ENCODE results near the gene EXOC7.

EXOC7 gene

GRCh38 chr17:76137351-76138233 lies 34.0 kb upstream of the EXOC7 start:
- H3K4me1 ChIP-seq (ENCODE audit: control insufficient read depth, insufficient read depth, low read length, poor library complexity, severe bottlenecking), result peaks cover 36% of the 10 kb centered on the region
- 14 to 15% methylated on average over 42 to 46 of the region's 54 CpGs for WGBS, 2 experiments (ENCODE audit: insufficient coverage in 2 of 2)
- H3K9me3 ChIP-seq (ENCODE audit: control insufficient read depth, low read length), result no peaks in the 10 kb centered on the region
- peak overlapping the region; percentile 5 for H3K4me3 ChIP-seq (ENCODE audit: extremely low read depth, insufficient read depth, low read length, poor library complexity, severe bottlenecking)
- H3K36me3 ChIP-seq (ENCODE audit: control insufficient read depth, insufficient read depth, low read length), result no peaks in the 10 kb centered on the region
- H3K27ac ChIP-seq (ENCODE audit: low read depth, low read length, severe bottlenecking), result peak overlapping the region; percentile 23

DNA sequence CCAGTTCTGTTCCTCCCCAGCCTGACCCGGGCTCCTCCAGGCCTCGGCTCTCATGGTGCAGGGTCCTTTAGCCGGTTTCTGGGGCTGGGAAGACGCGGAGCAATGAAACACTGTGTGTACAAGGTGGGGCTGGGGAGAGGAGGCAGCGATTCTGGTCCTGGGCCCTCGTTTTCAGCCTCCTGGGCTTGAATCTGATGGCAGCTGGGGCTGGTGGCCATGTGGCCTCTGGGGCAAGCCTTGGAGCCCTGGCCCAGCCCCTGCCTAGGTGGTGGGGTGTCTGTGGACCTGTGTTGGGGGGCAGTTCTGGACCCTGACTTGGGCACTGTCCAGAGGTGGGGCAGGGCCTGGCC lies 33.4 kb upstream of the EXOC7 start:
- H3K36me3 ChIP-seq (ENCODE audit: control insufficient read depth, insufficient read depth, low read length), result no peaks in the 10 kb centered on the region
- peaks cover 32% of the 10 kb centered on the region for H3K4me1 ChIP-seq (ENCODE audit: control insufficient read depth, insufficient read depth, low read length, poor library complexity, severe bottlenecking)
- H3K27ac ChIP-seq (ENCODE audit: low read depth, low read length, severe bottlenecking), result no peak overlapping the region
- no peak overlapping the region for H3K4me3 ChIP-seq (ENCODE audit: extremely low read depth, insufficient read depth, low read length, poor library complexity, severe bottlenecking)
- WGBS, 2 experiments (ENCODE audit: insufficient coverage in 2 of 2), result 9 to 10% methylated on average over 5 to 7 of the region's 7 CpGs
- no peaks in the 10 kb centered on the region for H3K9me3 ChIP-seq (ENCODE audit: control insufficient read depth, low read length)

DNA sequence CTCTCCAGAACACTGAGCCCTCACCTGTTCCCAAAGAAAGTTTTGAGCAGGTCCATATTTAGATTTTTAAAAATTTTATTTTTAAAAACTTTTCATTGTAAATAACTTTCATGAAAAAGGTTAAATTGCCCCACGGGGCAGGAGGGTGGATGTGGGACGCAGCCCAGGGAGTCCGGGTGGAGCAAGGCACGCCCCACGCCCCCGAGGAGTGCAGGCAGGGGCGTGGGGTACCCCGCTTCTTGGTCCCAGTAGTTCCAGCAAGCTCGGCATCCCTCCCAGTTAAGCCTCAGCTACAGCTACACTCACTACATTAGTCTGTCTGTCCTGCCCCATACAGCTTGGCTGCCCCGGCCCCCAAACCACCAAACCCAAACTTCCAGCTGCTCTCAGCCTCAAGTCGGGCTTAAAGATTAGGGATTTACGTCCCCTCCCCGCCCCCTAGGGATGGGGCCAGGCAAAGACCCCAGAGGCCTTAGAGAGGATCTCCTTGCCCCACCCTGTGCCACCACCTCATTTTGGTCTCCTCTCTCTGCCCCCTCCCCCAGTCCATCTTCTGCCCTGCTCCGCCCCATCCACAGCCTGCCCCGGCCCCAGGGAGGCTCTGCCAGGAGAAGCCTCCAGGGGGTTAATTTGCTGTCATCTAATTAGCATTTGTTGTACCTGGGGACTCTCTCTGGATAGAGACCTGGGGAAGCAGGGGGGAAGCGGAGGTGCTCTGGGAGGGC lies 32.9 kb upstream of the EXOC7 start:
- Histone ChIP-seq H3K9me3 (ENCODE audit: control insufficient read depth, low read length) (no peaks in the 10 kb centered on the region), H3K27ac (ENCODE audit: low read depth, low read length, severe bottlenecking) (no peak overlapping the region), H3K4me1 (ENCODE audit: control insufficient read depth, insufficient read depth, low read length, poor library complexity, severe bottlenecking) (peaks cover 28% of the 10 kb centered on the region), H3K4me3 (ENCODE audit: extremely low read depth, insufficient read depth, low read length, poor library complexity, severe bottlenecking) (no peak overlapping the region), H3K36me3 (ENCODE audit: control insufficient read depth, insufficient read depth, low read length) (no peaks in the 10 kb centered on the region)
- WGBS, 2 experiments (ENCODE audit: insufficient coverage in 2 of 2), result 36 to 41% methylated on average over 8 to 11 of the region's 16 CpGs

DNA sequence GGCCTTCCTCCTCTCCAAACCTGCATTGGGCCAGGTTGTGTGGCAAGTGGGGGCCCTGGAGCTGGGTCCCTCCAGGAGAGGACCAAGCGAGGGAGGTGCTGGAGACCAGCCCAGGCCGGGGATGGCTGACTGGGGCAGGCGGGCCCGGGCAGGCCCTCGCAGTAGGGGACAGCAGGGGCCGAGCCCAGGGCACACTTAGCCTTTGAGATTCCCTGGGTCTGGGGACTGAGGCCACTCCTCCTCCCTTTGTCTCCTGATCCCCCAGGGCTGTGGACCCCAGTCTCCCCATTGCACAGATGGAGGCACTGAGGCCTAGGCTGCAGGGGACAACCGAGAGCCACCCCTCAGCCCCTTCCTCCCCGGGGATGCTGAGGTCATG lies 32.2 kb upstream of the EXOC7 start:
- peaks cover 28% of the 10 kb centered on the region for H3K4me1 ChIP-seq (ENCODE audit: control insufficient read depth, insufficient read depth, low read length, poor library complexity, severe bottlenecking)
- 14 to 18% methylated on average over 4 to 6 of the region's 8 CpGs for WGBS, 2 experiments (ENCODE audit: insufficient coverage in 2 of 2)
- H3K9me3 ChIP-seq (ENCODE audit: control insufficient read depth, low read length), result no peaks in the 10 kb centered on the region
- H3K36me3 ChIP-seq (ENCODE audit: control insufficient read depth, insufficient read depth, low read length), result no peaks in the 10 kb centered on the region
- H3K27ac ChIP-seq (ENCODE audit: low read depth, low read length, severe bottlenecking), result no peak overlapping the region
- no peak overlapping the region for H3K4me3 ChIP-seq (ENCODE audit: extremely low read depth, insufficient read depth, low read length, poor library complexity, severe bottlenecking)

DNA sequence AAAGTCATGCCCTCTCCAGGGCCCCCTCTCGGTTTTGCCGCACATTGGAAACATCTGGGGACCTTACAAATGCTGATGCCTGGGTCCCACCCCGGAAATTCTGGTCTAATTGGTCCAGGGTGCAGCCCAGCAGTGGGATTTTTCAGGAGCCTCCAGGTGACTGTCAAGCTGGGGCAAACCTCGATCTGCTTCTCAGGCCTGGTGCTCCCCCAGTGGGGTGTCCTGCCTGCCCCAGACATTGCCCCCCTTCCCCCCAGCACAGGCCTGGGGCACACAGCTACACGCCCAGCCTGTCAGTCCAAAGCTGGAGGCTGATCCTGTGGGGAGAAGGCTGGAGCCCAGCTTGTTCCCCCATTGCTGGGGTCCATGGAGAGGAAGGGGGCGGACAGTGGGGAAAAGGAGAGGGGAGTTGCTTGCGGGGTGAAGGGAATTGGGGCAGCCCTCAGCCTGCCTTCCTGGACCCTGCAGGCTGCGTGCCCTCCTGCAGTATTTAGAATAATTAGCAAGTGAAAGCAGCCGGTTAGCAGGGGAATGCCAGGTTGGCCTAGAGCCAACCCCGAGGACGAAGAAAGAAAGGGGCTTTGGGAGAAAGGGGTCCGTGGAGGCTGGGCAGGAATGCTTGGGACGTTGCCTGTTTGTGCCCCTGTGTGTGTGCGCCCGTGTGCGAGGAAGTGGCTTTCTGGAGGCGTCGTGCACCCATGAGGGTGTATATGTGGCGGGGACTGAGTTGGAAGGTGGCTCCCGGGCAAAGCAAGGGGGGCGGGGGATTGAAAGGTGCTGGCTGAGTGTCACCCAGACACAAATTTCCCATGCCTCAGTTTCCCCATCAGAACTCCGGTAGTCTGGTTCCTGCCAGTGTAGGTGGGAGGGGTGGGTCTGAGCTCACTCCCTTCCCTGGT lies 31.6 kb upstream of the EXOC7 start:
- H3K4me3 ChIP-seq (ENCODE audit: extremely low read depth, insufficient read depth, low read length, poor library complexity, severe bottlenecking), result no peak overlapping the region
- H3K36me3 ChIP-seq (ENCODE audit: control insufficient read depth, insufficient read depth, low read length), result no peaks in the 10 kb centered on the region
- H3K27ac ChIP-seq (ENCODE audit: low read depth, low read length, severe bottlenecking), result no peak overlapping the region
- H3K4me1 ChIP-seq (ENCODE audit: control insufficient read depth, insufficient read depth, low read length, poor library complexity, severe bottlenecking), result peaks cover 24% of the 10 kb centered on the region
- no peaks in the 10 kb centered on the region for H3K9me3 ChIP-seq (ENCODE audit: control insufficient read depth, low read length)
- WGBS, 2 experiments (ENCODE audit: insufficient coverage in 2 of 2), result 12 to 20% methylated on average over 14 to 16 of the region's 22 CpGs

GRCh38 chr17:76132574-76133338 lies 29.2 kb upstream of the EXOC7 start:
- Histone ChIP-seq H3K36me3 (ENCODE audit: control insufficient read depth, insufficient read depth, low read length) (no peaks in the 10 kb centered on the region), H3K4me1 (ENCODE audit: control insufficient read depth, insufficient read depth, low read length, poor library complexity, severe bottlenecking) (peaks cover 4% of the 10 kb centered on the region), H3K9me3 (ENCODE audit: control insufficient read depth, low read length) (no peaks in the 10 kb centered on the region), H3K27ac (ENCODE audit: low read depth, low read length, severe bottlenecking) (no peak overlapping the region), H3K4me3 (ENCODE audit: extremely low read depth, insufficient read depth, low read length, poor library complexity, severe bottlenecking) (no peak overlapping the region)
- WGBS, 2 experiments (ENCODE audit: insufficient coverage in 2 of 2), result 19 to 50% methylated on average over 3 to 10 of the region's 21 CpGs

GRCh38 chr17:76131692-76132573 lies 28.3 kb upstream of the EXOC7 start:
- H3K27ac ChIP-seq (ENCODE audit: low read depth, low read length, severe bottlenecking), result no peak overlapping the region
- 26 to 42% methylated on average over 8 to 12 of the region's 21 CpGs for WGBS, 2 experiments (ENCODE audit: insufficient coverage in 2 of 2)
- no peaks in the 10 kb centered on the region for H3K9me3 ChIP-seq (ENCODE audit: control insufficient read depth, low read length)
- no peak overlapping the region for H3K4me3 ChIP-seq (ENCODE audit: extremely low read depth, insufficient read depth, low read length, poor library complexity, severe bottlenecking)
- no peaks in the 10 kb centered on the region for H3K4me1 ChIP-seq (ENCODE audit: control insufficient read depth, insufficient read depth, low read length, poor library complexity, severe bottlenecking)
- H3K36me3 ChIP-seq (ENCODE audit: control insufficient read depth, insufficient read depth, low read length), result no peaks in the 10 kb centered on the region

- WGBS, 2 experiments (ENCODE audit: insufficient coverage in 2 of 2), result 51 to 55% methylated on average over 10 to 16 of the region's 21 CpGs
- H3K4me1 ChIP-seq (ENCODE audit: control insufficient read depth, insufficient read depth, low read length, poor library complexity, severe bottlenecking), result no peaks in the 10 kb centered on the region
These were observed 27.6 kb upstream of the EXOC7 start for GRCh38 chr17:76131051-76131691.

GRCh38 chr17:76130473-76130872 lies 26.9 kb upstream of the EXOC7 start:
- no peak overlapping the region for H3K4me3 ChIP-seq (ENCODE audit: extremely low read depth, insufficient read depth, low read length, poor library complexity, severe bottlenecking)
- H3K9me3 ChIP-seq (ENCODE audit: control insufficient read depth, low read length), result no peaks in the 10 kb centered on the region

More at GRCh38 chr17:76131051-76131691, 27.6 kb upstream of the EXOC7 start:
- Histone ChIP-seq H3K9me3 (ENCODE audit: control insufficient read depth, low read length) (no peaks in the 10 kb centered on the region), H3K27ac (ENCODE audit: low read depth, low read length, severe bottlenecking) (no peak overlapping the region), H3K36me3 (ENCODE audit: control insufficient read depth, insufficient read depth, low read length) (no peaks in the 10 kb centered on the region), H3K4me3 (ENCODE audit: extremely low read depth, insufficient read depth, low read length, poor library complexity, severe bottlenecking) (no peak overlapping the region)

More at GRCh38 chr17:76130473-76130872, 26.9 kb upstream of the EXOC7 start:
- Histone ChIP-seq H3K4me1 (ENCODE audit: control insufficient read depth, insufficient read depth, low read length, poor library complexity, severe bottlenecking) (no peaks in the 10 kb centered on the region), H3K27ac (ENCODE audit: low read depth, low read length, severe bottlenecking) (no peak overlapping the region), H3K36me3 (ENCODE audit: control insufficient read depth, insufficient read depth, low read length) (no peaks in the 10 kb centered on the region)
- 81 to 85% methylated on average over 11 to 12 of the region's 13 CpGs for WGBS, 2 experiments (ENCODE audit: insufficient coverage in 2 of 2)

Measured in mesodermal cell (in vitro differentiated cells).